ENCODE measurements around the gene C5orf52. TPM values are rescaled to one million over a fixed set of nuclear protein-coding genes. Genes with fewer than 3 reads are reported as not detected.

C5orf52 gene
- polyA plus RNA-seq, 3 donors = not detected

- no peak overlapping the region for H3K27ac Mint-ChIP-seq
- no peak overlapping the region for H3K4me3 Mint-ChIP-seq
- H3K4me1 ChIP-seq (ENCODE audit: control insufficient read depth in 1 of 2, insufficient read depth in 2 of 2, low read length in 2 of 2) = no peaks in the 10 kb centered on the region
- no peak overlapping the region for H3K4me2 ChIP-seq (replicated peaks; ENCODE audit: extremely low read depth, low read length, poor library complexity, severe bottlenecking)
- H3K27me3 Mint-ChIP-seq (ENCODE audit: low read depth in 3 of 3) = peaks cover 0 to 10% (median 2%) of the 10 kb centered on the region in 3 donors
- no peaks in the 10 kb centered on the region for H4K20me1 ChIP-seq (ENCODE audit: insufficient read depth, low read length)
- H3K9me3 ChIP-seq (replicated peaks in 1 of 2; ENCODE audit: control insufficient read depth in 1 of 2, insufficient read depth in 1 of 2, low read length in 2 of 2) = no peaks in the 10 kb centered on the region
- H3K4me3 ChIP-seq (replicated peaks in 1 of 3; ENCODE audit: low read depth in 2 of 3, low read length in 3 of 3) = no peak overlapping the region
- no peaks in the 10 kb centered on the region for H3K36me3 Mint-ChIP-seq
- H3K27ac ChIP-seq (ENCODE audit: low read depth in 1 of 2, low read length in 2 of 2) = no peak overlapping the region
- H3K27me3 ChIP-seq (ENCODE audit: control insufficient read depth in 2 of 2, insufficient read depth in 2 of 2, low read length in 2 of 2) = peaks cover 0 to 3% of the 10 kb centered on the region in 2 donors
- intact Hi-C loops (cut with micrococcal nuclease) = no loop called here
- H3K36me3 ChIP-seq (replicated peaks in 1 of 2; ENCODE audit: control insufficient read depth in 1 of 2, insufficient read depth in 2 of 2, low read length in 2 of 2) = no peaks in the 10 kb centered on the region
- no peak overlapping the region for H3K9ac ChIP-seq (ENCODE audit: insufficient read depth, low read length, poor library complexity, severe bottlenecking)
- no peak overlapping the region for H2AFZ ChIP-seq (ENCODE audit: insufficient read depth, low read depth, low read length, poor library complexity, severe bottlenecking)
- no peaks in the 10 kb centered on the region for H3K4me1 Mint-ChIP-seq
- TF ChIP-seq CTCF (IDR thresholded peaks at IDR 0.05) = no peak
- no peaks in the 10 kb centered on the region for H3K9me3 Mint-ChIP-seq
- no peaks in the 10 kb centered on the region for H3K79me2 ChIP-seq (ENCODE audit: insufficient read depth, low read length)
- no peak for DNase-seq
Measured at GRCh38 chr5:157709346-157709745, 38.0 kb downstream of the C5orf52 start.

- H3K4me2 ChIP-seq (replicated peaks; ENCODE audit: extremely low read depth, low read length, poor library complexity, severe bottlenecking) = no peak overlapping the region
- Mint-ChIP-seq H3K36me3 (no peaks in the 10 kb centered on the region), H3K9me3 (no peaks in the 10 kb centered on the region), H3K4me3 (no peak overlapping the region), H3K4me1 (no peaks in the 10 kb centered on the region), H3K27me3 (ENCODE audit: low read depth in 3 of 3) (peaks cover 0 to 10% (median 2%) of the 10 kb centered on the region in 3 donors), H3K27ac (no peak overlapping the region)
- H3K79me2 ChIP-seq (ENCODE audit: insufficient read depth, low read length) = no peaks in the 10 kb centered on the region
- no peaks in the 10 kb centered on the region for H4K20me1 ChIP-seq (ENCODE audit: insufficient read depth, low read length)
- H2AFZ ChIP-seq (ENCODE audit: insufficient read depth, low read depth, low read length, poor library complexity, severe bottlenecking) = no peak overlapping the region
- DNase-seq = no peak
- no peak overlapping the region for H3K27ac ChIP-seq (ENCODE audit: low read depth in 1 of 2, low read length in 2 of 2)
- H3K27me3 ChIP-seq (ENCODE audit: control insufficient read depth in 2 of 2, insufficient read depth in 2 of 2, low read length in 2 of 2) = peaks cover 0 to 3% of the 10 kb centered on the region in 2 donors
- TF ChIP-seq CTCF (IDR thresholded peaks at IDR 0.05) = no peak
- H3K4me3 ChIP-seq (replicated peaks in 1 of 3; ENCODE audit: low read depth in 2 of 3, low read length in 3 of 3) = no peak overlapping the region
- WGBS (ENCODE audit: insufficient coverage) = no CpG with 5 or more reads among the region's 3 CpGs
- H3K4me1 ChIP-seq (ENCODE audit: control insufficient read depth in 1 of 2, insufficient read depth in 2 of 2, low read length in 2 of 2) = no peaks in the 10 kb centered on the region
- no peak overlapping the region for H3K9ac ChIP-seq (ENCODE audit: insufficient read depth, low read length, poor library complexity, severe bottlenecking)
- intact Hi-C loops (cut with micrococcal nuclease) = loop anchor here in 1 of 2 donors (10.0 kb wide), 1 partner anchor 266 kb away; no protein-coding TSS in a partner anchor
- no peaks in the 10 kb centered on the region for H3K36me3 ChIP-seq (replicated peaks in 1 of 2; ENCODE audit: control insufficient read depth in 1 of 2, insufficient read depth in 2 of 2, low read length in 2 of 2)
- H3K9me3 ChIP-seq (replicated peaks in 1 of 2; ENCODE audit: control insufficient read depth in 1 of 2, insufficient read depth in 1 of 2, low read length in 2 of 2) = no peaks in the 10 kb centered on the region
Measured at GRCh38 chr5:157710431-157710830, 39.1 kb downstream of the C5orf52 start.

All from CD14-positive monocyte (primary cell).